ENCODE results near the gene SPATA32.
"Not testable (repeated sequence)": the region's sequence is repeated elsewhere in the genome, so short reads cannot be mapped to it uniquely, and the experiment has no call there.

Gene SPATA32, protein sequence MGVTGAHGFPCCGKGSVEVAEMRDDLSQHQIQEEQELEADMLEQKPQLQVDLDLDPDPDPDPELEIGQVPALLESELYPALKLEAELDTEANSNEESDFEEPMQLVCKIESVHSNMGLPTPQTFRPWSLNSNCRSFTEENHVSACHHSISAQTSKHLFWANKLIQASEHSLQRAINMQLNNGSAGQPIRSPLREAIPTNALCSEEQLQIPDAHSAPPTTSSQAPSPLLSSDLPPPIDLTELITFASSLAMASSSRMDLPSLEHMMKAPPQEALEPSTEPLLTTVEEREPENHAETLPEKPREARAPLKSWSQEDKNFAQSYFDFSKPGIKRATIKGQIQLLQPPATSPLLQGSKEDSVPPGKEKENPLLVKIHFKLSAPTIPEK

DNA sequence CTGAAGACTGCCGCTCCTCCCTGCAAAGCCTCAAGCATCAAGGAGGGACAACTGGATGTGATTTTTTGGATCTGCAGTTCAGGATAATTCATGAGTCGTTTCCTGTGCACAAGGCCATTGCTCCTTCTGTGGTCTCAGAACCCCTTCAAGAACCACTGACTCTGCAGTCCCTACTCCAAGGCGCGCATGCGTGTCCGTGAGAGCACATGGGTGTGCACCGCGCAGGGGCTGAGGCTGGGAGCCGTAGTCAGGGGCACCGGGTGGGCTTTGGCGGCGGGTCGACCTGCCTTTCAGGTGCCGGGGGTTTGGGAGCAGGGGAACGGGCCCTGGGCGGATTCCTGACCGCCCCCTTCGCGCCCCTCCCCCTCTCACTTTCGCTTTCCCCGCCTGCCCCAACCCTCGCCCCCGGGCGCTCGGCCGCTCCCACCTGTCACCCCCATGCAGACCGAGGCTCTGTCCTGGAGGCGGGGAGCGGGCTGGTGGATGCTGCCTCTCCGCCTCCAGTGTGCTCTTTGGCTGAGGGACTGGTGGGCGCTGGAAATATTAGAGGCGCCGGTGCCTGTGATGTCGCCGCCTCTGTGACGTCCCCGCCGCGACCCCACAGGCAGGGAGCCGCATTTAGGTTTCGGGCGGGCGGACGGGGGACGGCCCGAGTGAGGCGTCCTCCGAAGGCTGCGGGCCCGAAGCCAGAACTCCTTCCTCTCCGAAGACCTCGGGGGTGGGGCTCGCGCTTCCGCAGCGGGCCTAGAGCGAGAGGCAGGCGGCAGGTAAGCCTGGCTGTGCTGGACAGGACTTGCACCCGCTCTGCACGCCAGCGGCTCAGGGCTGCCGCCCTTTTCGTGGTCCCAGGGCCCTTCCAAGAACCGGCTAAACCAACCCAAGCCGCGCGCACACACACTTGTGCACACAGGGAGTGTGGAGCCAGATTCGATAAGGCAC, at the start of gene SPATA32:
Gene SPATA32, minus strand, starts transcription at position 518 of the 939 bp plus-strand sequence. Its CDS starts 78 bp downstream, at position 440.
- DNase-seq (ENCODE audit: low spot score): no peak

DNA sequence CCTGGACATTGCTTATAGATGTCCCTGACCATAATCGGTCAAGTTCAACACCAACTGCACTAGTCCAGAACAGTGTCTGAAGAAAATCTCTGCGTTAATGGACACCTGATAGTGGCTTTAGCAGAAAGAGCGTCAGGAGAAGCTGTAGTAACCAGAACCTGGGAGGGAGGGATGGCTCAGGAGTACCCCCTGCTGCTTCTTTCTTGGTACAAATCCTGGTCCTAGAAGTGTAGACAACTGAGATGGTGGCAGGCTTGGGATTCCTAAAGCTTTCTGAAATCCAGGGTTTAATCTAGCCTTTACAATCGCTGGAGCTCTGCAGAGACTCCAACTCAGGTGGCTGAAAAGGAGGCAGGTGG, 49.5 kb upstream of the SPATA32 start:
- no peak for DNase-seq (ENCODE audit: low spot score)

DNA sequence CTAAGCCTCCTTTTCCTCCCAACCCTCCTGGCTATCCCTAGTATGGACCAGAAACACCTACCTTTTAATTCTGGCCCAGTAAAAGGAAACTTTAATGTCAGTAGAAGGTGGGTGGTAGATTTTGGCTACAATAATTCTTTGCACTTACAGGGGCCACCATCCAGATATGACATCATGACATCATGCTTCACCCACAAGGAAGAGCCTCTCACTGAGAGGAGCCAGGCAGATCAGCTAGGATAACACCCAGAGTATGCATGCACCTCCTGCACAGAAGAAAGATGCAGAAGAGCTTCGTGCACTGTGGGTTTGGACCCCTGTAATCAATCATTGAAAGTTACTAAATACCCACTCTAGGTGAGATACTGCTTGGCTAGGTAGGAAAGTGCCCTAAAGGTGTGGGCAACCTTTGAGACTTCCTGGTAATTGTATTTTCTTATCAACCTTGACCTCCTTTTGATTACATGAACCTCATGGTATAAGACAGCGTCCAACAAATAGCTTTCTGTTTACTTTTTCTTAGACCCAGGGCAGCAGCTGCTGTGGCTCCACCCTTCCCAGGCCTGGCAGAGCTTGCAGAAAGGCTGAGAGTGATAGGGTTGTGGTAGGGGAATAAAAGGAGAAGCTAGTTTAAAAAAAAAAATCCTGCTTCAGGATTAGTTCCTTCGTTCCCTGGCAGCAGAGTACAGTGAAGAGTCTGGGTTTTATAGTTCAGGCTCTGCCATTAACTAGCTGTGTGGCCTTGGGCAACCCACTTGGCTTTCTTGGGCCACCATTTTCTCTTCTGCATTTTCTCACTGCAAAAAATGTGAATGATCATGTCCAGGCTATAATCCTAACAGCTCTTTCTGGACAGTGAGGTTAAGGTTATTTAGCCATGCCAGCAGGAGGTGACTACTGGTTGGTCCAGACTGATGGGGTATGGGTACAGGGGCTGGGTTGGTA, 48.8 kb upstream of the SPATA32 start:
- DNase-seq (ENCODE audit: low spot score): no peak

DNA sequence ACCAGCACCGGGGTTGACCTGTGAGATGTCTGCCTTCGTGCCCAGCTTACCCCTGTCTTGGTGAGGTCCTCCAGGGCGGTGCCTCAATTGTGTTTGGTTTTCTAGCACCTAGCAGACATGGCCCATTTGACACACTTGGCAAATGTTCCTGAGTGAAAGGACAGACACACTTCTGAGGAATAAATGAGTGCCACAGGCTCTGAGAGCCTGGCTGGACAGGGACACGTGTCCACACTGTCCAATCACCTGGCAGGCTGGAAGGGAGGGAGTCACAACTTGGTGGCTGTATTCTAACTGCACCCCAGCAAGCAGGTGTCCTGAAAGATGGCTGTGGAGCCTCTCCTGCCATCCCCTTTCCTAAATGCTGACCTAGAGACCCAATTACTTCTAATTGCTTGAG, 47.5 kb upstream of the SPATA32 start:
- DNase-seq (ENCODE audit: low spot score): no peak

DNA sequence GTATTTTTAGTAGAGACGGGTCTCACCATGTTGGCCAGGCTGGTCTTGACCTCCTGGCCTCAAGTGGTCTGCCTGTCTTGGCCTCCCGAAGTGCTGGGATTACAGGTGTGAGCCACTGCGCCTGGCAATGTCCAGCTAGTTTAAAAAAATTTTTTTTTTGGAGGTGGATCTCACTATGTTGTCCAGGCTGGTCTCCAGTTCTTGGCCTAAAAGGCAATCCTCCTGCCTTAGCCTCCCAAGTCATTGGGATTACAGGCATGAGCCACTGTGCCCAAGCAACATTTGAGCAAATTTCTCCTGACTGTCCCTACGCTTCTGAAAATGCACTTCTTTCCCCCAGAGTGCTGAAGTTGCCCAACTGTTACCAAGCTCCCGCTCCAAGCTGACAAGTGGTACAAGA, 46.9 kb upstream of the SPATA32 start:
- DNase-seq (ENCODE audit: low spot score): no peak

DNA sequence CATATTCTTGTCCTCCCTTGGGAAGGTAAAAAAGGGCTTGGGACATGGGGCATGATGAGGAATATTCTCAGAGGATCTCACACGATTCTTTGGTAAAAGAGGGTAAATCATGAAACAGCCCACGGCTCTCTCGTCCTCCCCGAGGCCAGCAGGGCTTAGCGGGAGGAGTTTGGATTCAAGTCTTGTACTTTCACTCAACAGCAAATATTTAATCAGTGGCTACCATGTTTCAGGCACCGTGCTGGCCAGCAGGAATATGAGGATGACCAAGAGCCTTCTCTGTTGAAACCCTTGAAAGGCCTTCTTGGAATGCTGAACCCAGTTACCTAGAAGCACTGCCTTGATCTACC, 46.1 kb upstream of the SPATA32 start:
- no peak for DNase-seq (ENCODE audit: low spot score)

DNA sequence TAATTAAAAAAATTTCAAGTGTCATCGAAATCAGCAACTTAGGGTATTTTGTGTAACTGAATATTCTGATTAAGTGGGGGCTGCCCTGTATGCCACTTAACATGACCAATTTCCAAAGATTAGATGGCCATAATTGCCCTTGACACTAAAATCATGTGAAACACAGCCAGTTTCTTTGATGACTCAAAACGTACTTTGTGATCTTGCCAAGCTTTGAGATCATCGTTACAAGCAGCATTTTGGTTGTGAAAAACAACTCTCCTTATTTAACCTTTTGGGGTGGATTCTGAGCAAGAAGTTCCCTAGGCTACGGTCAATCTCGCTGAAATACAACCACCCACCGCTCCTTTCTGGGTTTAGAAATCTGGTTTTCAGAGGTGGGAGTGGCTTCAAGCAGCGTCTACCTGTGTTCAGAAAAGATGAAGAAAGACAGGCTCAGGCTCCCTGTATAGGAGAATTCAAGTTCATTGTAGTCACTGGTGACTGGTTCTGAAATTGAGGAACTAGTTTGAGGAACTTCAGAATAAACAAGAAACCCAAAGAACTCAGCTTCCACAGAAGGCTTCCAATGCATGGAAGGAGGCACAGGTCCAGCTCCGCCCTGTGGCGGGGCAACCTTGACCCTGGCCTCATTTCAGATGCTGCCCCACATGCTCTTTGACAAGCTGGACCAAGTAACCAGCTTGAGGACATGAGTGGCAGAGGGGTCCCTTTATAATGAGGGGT, 45.6 kb upstream of the SPATA32 start:
- DNase-seq (ENCODE audit: low spot score): peak; percentile 70

DNA sequence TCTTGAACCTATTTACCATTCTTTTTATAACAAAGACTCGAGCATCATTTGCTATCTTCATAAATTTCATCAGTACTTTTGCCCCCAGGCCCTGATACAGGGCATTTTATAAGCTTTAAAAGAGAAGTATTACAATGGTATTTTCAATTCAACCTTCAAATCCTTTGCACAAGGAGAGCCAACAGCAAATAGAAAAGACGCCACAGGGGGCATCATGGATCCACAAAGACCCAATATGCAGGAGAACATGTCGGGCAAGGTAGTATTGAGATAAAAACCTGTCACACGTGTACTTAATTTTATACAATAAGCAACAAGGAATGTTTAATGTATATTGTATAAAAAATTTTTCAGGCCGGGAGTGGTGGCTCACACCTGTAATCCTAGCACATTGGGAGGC, 44.7 kb upstream of the SPATA32 start:
- no peak for DNase-seq (ENCODE audit: low spot score)

DNA sequence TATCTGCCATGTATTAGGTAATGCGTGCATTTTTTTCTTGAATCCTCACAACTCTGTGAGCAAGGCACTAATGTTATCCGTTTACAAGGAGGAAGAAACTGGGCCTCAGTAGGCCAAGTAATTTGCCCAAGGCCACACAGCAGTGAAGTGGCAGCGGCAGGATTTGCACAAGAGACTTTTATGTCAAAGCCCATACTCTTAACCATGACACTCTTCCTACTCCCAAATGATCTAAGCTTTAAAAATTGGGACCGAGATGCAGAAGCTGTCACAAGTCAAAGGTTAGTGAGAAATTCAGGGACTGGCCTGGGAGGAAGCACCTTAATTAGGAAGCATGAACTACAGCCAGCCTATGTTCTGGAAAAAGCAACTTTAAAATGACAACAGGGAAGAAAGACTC, 44.2 kb upstream of the SPATA32 start:
- DNase-seq (ENCODE audit: low spot score): no peak

DNA sequence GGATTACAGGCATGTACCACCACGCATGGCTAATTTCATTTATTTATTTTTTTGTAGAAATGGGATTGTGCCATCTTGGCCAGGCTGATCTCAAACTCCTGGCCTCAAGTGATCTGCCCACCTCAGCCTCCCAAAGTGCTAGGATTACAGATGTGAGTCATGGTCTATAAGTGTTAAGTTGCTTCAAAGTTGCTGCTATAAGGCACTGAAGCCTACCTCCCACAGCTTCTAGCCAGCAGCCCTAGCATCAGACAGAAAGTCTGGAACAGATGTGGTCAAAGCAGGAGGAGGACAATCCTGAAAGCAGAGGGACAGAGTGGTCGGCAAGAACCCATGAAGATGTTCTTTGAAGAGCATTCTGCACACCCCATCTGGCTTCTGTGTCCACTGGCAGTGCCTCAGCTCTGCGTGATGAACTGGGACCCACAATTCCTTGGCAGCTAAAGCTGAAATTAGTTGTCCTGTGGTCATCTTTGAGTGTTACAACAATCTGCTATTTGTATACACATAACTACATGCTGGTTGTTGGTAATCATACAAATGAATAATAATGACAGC, 43.7 kb upstream of the SPATA32 start:
- DNase-seq (ENCODE audit: low spot score): peak; percentile 32

DNA sequence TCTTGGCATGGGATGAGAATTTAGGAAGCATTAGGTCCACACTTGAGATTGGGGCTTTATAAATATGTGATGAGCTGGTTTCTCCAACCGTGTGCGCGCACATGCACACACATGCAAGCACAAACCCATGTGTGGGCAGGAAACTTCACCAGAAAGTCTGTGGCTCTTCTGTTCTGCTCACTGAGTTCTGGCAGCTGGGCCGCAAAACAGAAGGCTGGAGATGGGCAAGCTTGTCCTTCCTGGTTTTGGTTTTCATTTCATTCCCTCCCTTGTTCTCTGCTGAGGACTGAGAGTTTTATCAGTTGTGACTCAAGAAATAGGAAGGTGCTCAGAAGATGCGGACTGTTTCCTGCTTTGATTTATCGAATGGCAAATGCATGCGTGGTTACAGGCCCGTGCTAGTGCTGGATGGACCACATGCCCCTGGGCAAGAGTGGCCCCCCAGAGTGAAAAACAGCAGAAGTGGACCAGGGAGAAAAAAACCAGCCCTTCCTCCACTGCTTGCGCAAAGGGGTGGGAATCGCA, 40.8 kb upstream of the SPATA32 start:
- no peak for DNase-seq (ENCODE audit: low spot score)

DNA sequence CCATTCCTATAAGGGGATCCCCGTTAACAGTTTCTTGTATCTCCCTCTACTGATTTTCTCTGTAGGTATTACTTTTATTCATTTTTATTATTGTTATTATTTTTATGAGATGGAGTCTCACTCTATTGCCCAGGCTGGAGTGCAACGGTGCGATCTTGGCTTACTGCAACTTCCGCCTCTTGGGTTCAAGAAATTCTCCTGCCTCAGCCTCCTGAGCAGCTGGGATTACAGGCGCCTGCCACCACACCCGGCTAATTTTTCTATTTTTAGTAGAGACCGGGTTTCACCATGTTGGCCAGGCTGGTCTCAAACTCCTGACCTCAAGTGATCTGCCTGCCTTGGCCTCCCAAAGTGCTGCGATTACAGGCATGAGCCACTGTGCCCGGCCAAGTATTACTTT, 40.3 kb upstream of the SPATA32 start:
- not testable (repeated sequence) for DNase-seq (ENCODE audit: low spot score)

DNA sequence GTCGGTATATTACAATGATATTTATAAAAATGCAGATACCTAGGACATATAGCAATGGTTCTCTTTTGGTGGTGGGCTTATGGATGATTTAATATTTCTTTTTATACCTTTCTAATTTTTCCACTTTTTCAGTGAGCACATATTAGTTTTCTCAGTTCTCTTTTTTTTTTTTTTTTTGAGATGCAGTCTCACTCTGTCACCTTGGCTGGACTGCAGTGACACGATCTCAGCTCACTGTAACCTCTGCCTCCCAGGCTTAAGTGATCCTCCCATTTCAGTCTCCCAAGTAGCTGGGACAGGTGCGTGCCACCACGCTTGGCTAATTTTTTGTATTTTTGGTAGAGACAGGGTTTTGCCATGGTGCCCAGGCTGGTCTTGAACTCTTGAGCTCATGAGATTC, 39.8 kb upstream of the SPATA32 start:
- no peak for DNase-seq (ENCODE audit: low spot score)

DNA sequence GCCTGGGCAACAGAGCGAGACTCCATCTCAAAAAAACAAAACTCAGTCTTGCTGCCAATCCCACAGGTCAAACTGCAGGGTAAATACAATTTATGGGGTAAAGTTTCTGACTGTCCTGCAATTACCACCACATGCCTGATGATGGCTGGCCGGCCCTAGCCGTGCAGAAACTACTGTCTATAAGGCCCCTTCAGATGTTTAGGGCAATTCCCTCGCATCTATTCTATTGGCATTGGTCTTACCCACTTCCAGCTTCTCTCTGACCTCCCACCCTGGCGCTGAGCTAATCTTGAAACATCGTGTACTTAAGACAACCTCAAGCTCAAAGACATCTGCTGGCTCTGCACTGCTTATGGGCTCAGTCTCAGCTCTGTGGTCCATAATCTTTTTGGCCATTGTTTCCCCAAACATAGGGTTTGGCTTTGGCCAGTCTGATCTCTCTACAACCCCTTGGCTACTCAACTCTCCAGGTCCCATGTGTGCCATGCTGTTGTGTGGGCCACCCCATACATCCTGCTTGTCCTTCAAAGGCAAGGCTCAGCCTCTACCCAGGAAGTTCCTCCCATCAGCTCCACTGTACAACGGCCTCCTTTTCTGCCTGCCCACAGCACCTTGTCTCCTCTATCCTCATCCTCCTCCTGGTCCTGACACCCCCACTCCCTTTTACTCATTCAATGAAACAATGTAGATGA, 38.3 kb upstream of the SPATA32 start:
- DNase-seq (ENCODE audit: low spot score): no peak

DNA sequence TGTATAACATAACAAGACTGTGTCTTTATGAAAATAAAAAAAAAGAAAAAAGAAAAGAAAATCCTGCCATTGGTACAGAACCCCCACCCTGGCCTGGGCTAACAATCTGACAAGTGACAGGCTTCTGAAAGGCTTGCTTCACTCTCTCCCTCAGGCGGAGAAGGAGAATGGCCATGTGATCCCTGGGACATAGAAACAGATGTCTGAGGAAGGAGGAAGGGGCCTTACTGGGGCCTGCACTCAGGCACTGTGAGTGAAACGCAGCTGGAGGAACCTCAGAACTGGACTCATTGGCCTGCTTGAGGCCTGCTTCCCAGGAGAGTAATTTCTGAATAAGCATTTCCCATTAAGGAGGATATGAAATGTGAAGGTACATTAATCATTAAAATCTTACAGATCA, 37.5 kb upstream of the SPATA32 start:
- no peak for DNase-seq (ENCODE audit: low spot score)

DNA sequence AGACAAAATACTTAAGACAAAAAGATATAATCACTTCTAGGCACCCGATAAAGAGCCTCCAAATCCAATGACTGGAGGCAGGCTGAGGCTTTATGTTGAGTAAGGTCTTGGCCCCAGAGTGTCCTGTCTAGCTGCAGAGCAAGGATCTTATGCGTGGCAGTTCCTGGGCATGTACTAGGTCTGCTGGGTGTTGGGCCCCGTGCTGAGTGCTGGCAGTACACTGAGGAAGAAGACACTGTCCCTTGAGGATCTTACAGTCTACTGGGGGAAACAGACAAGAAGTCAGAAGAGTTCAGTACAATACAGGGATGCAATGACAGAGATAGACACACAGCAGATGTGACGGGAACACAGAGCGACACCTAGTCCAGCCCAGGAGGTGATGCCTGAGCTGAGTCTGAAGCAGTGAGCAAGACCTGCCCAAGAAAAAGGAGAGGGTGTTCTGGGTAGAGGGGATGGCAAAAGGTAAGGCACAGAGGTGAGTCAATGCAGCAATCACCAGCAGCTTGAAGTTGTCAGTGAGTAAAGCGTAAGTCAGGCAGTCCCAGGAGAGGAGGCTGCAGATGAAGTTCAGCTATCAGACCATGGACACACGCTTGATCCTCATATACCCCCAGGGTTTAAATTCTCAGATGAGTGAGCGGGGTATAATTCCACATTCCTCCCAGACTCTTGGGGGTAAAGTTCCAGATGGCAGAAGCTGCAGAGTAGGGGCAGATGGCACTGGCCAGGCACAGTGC, 36.8 kb upstream of the SPATA32 start:
- DNase-seq (ENCODE audit: low spot score): no peak

DNA sequence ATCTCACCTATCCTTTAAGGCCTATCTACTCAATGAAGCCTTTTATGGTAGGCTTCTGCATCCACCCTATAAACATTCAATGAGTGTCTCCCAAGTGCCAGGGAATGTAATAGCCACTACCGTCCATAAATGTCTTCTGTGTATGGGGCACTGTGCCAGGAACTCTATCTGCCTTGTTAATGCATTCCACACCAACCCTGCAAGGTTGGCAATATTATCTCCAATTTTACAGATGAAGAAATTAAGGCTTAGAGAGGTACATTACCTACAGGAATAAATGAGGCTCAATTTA, 34.9 kb upstream of the SPATA32 start:
- no peak for DNase-seq (ENCODE audit: low spot score)

DNA sequence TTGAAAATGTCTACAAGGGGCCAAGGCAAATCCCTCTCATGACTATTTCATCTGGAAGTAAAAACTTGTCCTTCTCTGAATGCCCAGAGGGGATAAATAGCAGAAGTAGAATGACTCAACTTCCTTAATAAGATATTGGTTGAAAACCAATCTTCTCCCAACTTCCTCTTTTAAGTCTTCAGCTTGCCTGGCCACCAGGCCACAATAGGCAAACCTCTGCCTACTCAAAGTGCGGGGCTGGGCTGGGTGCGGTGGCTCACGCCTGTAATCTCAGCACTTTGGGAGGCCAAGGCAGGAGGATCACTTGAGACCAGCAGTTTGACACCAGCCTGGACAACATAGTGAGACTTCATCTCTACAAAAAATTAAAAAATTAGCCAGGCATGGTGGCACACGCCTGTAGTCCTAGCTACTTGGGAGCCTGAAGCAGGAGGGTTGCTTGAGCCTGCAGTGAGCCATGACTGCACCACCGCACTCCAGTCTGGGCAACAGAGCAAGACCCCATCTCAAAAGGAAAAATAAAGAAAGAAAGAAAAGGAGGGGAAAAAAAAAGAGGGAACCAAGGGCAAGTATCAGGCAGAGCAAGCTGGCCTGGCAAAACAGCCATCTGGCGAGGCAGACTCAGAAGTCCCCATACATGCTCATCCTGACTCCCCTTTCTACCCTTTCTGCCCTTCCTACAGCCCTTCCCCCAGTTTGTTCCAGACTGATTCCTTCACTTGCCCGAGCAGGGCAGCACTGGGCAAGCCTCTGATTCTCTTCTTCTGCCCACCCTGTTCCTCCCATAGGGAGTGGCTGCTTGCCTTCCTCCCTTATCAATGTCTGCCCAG, 34.3 kb upstream of the SPATA32 start:
- no peak for DNase-seq (ENCODE audit: low spot score)

DNA sequence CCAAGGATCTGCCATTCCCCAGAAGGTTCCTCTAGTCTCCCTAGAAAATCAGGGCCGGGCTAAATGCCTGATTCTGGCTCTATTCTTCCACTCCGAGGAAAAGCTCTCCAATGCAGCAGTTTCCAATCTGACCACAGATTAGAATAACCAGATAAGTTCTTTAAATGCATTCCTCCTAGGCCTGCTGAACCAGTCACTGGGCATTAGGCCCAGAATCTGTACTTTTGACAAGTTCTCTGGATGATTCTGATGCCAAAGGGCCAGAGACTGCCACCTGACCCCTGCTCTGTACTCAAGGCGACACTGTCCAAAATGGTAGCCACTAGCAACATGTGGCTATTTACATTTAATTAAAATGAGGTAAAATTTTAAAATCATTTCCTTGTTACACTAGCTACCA, 32.6 kb upstream of the SPATA32 start:
- no peak for DNase-seq (ENCODE audit: low spot score)
